BLaER1 treated with 17β-estradiol and CSF1 and Interleukin-3, amounts not matched to agents 10 nM and 100 nM (cell line): ENCODE results near the gene HRAS.

Experiments used
- H3K27ac ChIP-seq, 11 experiments: shearing (Covaris generic); formaldehyde crosslinking; 2 replicates each; pipeline ENCODE4 v1.8.1; 2022
- H3K27me3 ChIP-seq, 11 experiments: shearing (Covaris generic); formaldehyde crosslinking; 2 replicates each; pipeline ENCODE4 v1.8.1; 2022
- H3K36me3 ChIP-seq, 11 experiments: shearing (Covaris generic); formaldehyde crosslinking; 2 replicates each; pipeline ENCODE4 v1.8.1; 2022
- H3K4me1 ChIP-seq, 10 experiments: shearing (Covaris generic); formaldehyde crosslinking; 2 replicates each; pipeline ENCODE4 v1.8.1; 2022
- H3K4me2 ChIP-seq, 11 experiments: shearing (Covaris generic); formaldehyde crosslinking; 2 replicates each; pipeline ENCODE4 v1.8.1; 2022
- H3K4me3 ChIP-seq, 10 experiments: shearing (Covaris generic); formaldehyde crosslinking; 2 replicates each; pipeline ENCODE4 v1.8.1; 2022
- H3K9ac ChIP-seq, 11 experiments: shearing (Covaris generic); formaldehyde crosslinking; 2 replicates each; pipeline ENCODE4 v1.8.1; 2022
- H3K9me3 ChIP-seq, 11 experiments: shearing (Covaris generic); formaldehyde crosslinking; replicated peaks in 1 of 11; 2 replicates each; pipeline ENCODE4 v1.8.1; 2022
- H4K20me1 ChIP-seq, 11 experiments: shearing (Covaris generic); formaldehyde crosslinking; 2 replicates each; pipeline ENCODE4 v1.8.1; 2022
- Cebpa-rat ChIP-seq, 11 experiments: shearing (Covaris generic); IDR thresholded peaks; 2 replicates each; pipeline ENCODE4 v1.8.1; 2022

HRAS gene

GRCh38 chr11:541433-541885, 6.1 kb upstream of the HRAS start:
- H3K4me3 ChIP-seq: no peak overlapping the region
- H3K4me2 ChIP-seq: peak overlapping the region in 8 of 11 experiments; percentile 23 to 68 (median 56); a peak in 13 of 22 replicates
- H3K9me3 ChIP-seq: no peaks in the 10 kb centered on the region
- no peaks in the 10 kb centered on the region for H3K27me3 ChIP-seq
- no peaks in the 10 kb centered on the region for H3K36me3 ChIP-seq
- peaks cover 0 to 5% (median 0%) of the 10 kb centered on the region in 11 experiments; a peak in 2 of 22 replicates for H4K20me1 ChIP-seq
- peak overlapping the region in 1 of 11 experiments; percentile 36; a peak in 1 of 22 replicates for H3K27ac ChIP-seq
- H3K4me1 ChIP-seq: peaks cover 18 to 47% (median 37%) of the 10 kb centered on the region in 10 experiments
- TF ChIP-seq Cebpa-rat (IDR thresholded peaks at IDR 0.05): no peak
- H3K9ac ChIP-seq: peak overlapping the region in 5 of 11 experiments; percentile 15 to 54 (median 41); a peak in 7 of 22 replicates

- H3K4me3 ChIP-seq: no peak overlapping the region
- peak overlapping the region in 6 of 11 experiments; percentile 15 to 54 (median 42); a peak in 9 of 22 replicates for H3K9ac ChIP-seq
- peaks cover 0 to 5% (median 0%) of the 10 kb centered on the region in 11 experiments; a peak in 2 of 22 replicates for H4K20me1 ChIP-seq
- H3K4me1 ChIP-seq: peaks cover 24 to 53% (median 43%) of the 10 kb centered on the region in 10 experiments
- no peaks in the 10 kb centered on the region for H3K27me3 ChIP-seq
- no peak for TF ChIP-seq Cebpa-rat (IDR thresholded peaks at IDR 0.05)
- no peaks in the 10 kb centered on the region for H3K9me3 ChIP-seq
- H3K36me3 ChIP-seq: no peaks in the 10 kb centered on the region
- H3K27ac ChIP-seq: peak overlapping the region in 1 of 11 experiments; percentile 36; a peak in 1 of 22 replicates
- H3K4me2 ChIP-seq: peak overlapping the region in 8 of 11 experiments; percentile 23 to 68 (median 56); a peak in 13 of 22 replicates
Measured at GRCh38 chr11:540583-541432, 5.4 kb upstream of the HRAS start.

- Histone ChIP-seq H3K9ac (peak overlapping the region in 2 of 11 experiments; percentile 13 to 35; a peak in 2 of 22 replicates), H3K4me2 (0 out of 22 replicates have a peak overlapping the region, but pooled peaks of 2 of the 11 experiments have one; percentile 14 to 18)
Measured at GRCh38 chr11:539971-540481, 4.7 kb upstream of the HRAS start.

GRCh38 chr11:538431-539051, 3.2 kb upstream of the HRAS start:
- H3K4me2 ChIP-seq: peak overlapping the region; percentile 89 to 100 (median 98)
- H3K9ac ChIP-seq: peak overlapping the region in 9 of 11 experiments; percentile 80 to 94 (median 89); a peak in 16 of 22 replicates
- H3K4me1 ChIP-seq: peaks cover 33 to 64% (median 54%) of the 10 kb centered on the region in 10 experiments
- no peak for TF ChIP-seq Cebpa-rat (IDR thresholded peaks at IDR 0.05)
- no peaks in the 10 kb centered on the region for H3K9me3 ChIP-seq
- H3K4me3 ChIP-seq: peak overlapping the region in 7 of 10 experiments; percentile 78 to 97 (median 94); a peak in 9 of 20 replicates
- H3K27ac ChIP-seq: peak overlapping the region in 7 of 11 experiments; percentile 92 to 97 (median 95); a peak in 9 of 22 replicates
- peaks cover 2 to 7% (median 6%) of the 10 kb centered on the region in 11 experiments; a peak in 20 of 22 replicates for H3K36me3 ChIP-seq
- H3K27me3 ChIP-seq: no peaks in the 10 kb centered on the region
- H4K20me1 ChIP-seq: peaks cover 11 to 20% (median 14%) of the 10 kb centered on the region in 11 experiments

More at GRCh38 chr11:539971-540481, 4.7 kb upstream of the HRAS start:
- H3K4me3 ChIP-seq: no peak overlapping the region
- H3K4me1 ChIP-seq: peaks cover 24 to 53% (median 43%) of the 10 kb centered on the region in 10 experiments
- TF ChIP-seq Cebpa-rat (IDR thresholded peaks at IDR 0.05): no peak
- H4K20me1 ChIP-seq: peaks cover 0 to 5% (median 0%) of the 10 kb centered on the region in 11 experiments; a peak in 2 of 22 replicates
- no peaks in the 10 kb centered on the region for H3K9me3 ChIP-seq
- H3K27ac ChIP-seq: no peak overlapping the region
- no peaks in the 10 kb centered on the region for H3K27me3 ChIP-seq
- no peaks in the 10 kb centered on the region for H3K36me3 ChIP-seq

GRCh38 chr11:537622-538430, 2.5 kb upstream of the HRAS start:
- peaks cover 40 to 68% (median 57%) of the 10 kb centered on the region in 10 experiments for H3K4me1 ChIP-seq
- H3K4me2 ChIP-seq: peak overlapping the region; percentile 89 to 100 (median 98)
- H3K9ac ChIP-seq: peak overlapping the region; percentile 80 to 94 (median 88)
- peaks cover 18 to 27% (median 21%) of the 10 kb centered on the region in 11 experiments for H4K20me1 ChIP-seq
- peak overlapping the region; percentile 78 to 97 (median 90) for H3K4me3 ChIP-seq
- no peaks in the 10 kb centered on the region for H3K9me3 ChIP-seq
- H3K27me3 ChIP-seq: no peaks in the 10 kb centered on the region
- H3K36me3 ChIP-seq: peaks cover 10 to 14% (median 12%) of the 10 kb centered on the region in 11 experiments
- TF ChIP-seq Cebpa-rat (IDR thresholded peaks at IDR 0.05): no peak
- peak overlapping the region; percentile 38 to 97 (median 94); a peak in 21 of 22 replicates for H3K27ac ChIP-seq

- no peak for TF ChIP-seq Cebpa-rat (IDR thresholded peaks at IDR 0.05)
- Histone ChIP-seq H3K36me3 (peaks cover 18 to 22% (median 20%) of the 10 kb centered on the region in 11 experiments), H3K4me1 (peaks cover 46 to 70% (median 63%) of the 10 kb centered on the region in 10 experiments), H3K4me3 (peak within 1 kb of the TSS; percentile 78 to 97 (median 90)), H3K4me2 (peak within 1 kb of the TSS; percentile 89 to 100 (median 98)), H3K9ac (peak within 1 kb of the TSS; percentile 80 to 94 (median 88)), H3K27me3 (no peaks in the 10 kb centered on the region), H3K27ac (peak within 1 kb of the TSS; percentile 65 to 97 (median 94)), H3K9me3 (no peaks in the 10 kb centered on the region), H4K20me1 (peaks cover 25 to 35% (median 29%) of the 10 kb centered on the region in 11 experiments)
Measured at GRCh38 chr11:536841-537621, 1.7 kb upstream of the HRAS start, which contains the start of gene LRRC56. LRRC56 (plus strand) TSS chr11:537527; CDS start chr11:540685, 3,158 bp downstream.

- Histone ChIP-seq H3K36me3 (peaks cover 24 to 35% (median 32%) of the 10 kb centered on the region in 11 experiments), H3K4me1 (peaks cover 42 to 59% (median 53%) of the 10 kb centered on the region in 10 experiments), H3K4me2 (peak overlapping the region in 10 of 11 experiments; percentile 75 to 98 (median 94); a peak in 18 of 22 replicates), H3K27ac (peak overlapping the region; percentile 73 to 97 (median 94)), H3K9ac (peak overlapping the region; percentile 83 to 94 (median 90)), H4K20me1 (peaks cover 35 to 46% (median 39%) of the 10 kb centered on the region in 11 experiments), H3K4me3 (peak overlapping the region; percentile 78 to 97 (median 90)), H3K9me3 (no peaks in the 10 kb centered on the region), H3K27me3 (no peaks in the 10 kb centered on the region)
- TF ChIP-seq Cebpa-rat (IDR thresholded peaks at IDR 0.05): no peak
Measured at GRCh38 chr11:535210-535518, 212 bp downstream of the HRAS start.
